Measurements from ENCODE around the gene NAV3. TPM values are rescaled to one million over a fixed set of nuclear protein-coding genes. Genes with fewer than 3 reads are reported as not detected.

The NAV3 gene
- total and polyA plus RNA-seq, 2 experiments from 2014 or later = 4.0 to 12.0 TPM

GRCh38 chr12:77954206-77954555 lies 123.5 kb downstream of the NAV3 start (continued):
- TF ChIP-seq, protein P1, sequence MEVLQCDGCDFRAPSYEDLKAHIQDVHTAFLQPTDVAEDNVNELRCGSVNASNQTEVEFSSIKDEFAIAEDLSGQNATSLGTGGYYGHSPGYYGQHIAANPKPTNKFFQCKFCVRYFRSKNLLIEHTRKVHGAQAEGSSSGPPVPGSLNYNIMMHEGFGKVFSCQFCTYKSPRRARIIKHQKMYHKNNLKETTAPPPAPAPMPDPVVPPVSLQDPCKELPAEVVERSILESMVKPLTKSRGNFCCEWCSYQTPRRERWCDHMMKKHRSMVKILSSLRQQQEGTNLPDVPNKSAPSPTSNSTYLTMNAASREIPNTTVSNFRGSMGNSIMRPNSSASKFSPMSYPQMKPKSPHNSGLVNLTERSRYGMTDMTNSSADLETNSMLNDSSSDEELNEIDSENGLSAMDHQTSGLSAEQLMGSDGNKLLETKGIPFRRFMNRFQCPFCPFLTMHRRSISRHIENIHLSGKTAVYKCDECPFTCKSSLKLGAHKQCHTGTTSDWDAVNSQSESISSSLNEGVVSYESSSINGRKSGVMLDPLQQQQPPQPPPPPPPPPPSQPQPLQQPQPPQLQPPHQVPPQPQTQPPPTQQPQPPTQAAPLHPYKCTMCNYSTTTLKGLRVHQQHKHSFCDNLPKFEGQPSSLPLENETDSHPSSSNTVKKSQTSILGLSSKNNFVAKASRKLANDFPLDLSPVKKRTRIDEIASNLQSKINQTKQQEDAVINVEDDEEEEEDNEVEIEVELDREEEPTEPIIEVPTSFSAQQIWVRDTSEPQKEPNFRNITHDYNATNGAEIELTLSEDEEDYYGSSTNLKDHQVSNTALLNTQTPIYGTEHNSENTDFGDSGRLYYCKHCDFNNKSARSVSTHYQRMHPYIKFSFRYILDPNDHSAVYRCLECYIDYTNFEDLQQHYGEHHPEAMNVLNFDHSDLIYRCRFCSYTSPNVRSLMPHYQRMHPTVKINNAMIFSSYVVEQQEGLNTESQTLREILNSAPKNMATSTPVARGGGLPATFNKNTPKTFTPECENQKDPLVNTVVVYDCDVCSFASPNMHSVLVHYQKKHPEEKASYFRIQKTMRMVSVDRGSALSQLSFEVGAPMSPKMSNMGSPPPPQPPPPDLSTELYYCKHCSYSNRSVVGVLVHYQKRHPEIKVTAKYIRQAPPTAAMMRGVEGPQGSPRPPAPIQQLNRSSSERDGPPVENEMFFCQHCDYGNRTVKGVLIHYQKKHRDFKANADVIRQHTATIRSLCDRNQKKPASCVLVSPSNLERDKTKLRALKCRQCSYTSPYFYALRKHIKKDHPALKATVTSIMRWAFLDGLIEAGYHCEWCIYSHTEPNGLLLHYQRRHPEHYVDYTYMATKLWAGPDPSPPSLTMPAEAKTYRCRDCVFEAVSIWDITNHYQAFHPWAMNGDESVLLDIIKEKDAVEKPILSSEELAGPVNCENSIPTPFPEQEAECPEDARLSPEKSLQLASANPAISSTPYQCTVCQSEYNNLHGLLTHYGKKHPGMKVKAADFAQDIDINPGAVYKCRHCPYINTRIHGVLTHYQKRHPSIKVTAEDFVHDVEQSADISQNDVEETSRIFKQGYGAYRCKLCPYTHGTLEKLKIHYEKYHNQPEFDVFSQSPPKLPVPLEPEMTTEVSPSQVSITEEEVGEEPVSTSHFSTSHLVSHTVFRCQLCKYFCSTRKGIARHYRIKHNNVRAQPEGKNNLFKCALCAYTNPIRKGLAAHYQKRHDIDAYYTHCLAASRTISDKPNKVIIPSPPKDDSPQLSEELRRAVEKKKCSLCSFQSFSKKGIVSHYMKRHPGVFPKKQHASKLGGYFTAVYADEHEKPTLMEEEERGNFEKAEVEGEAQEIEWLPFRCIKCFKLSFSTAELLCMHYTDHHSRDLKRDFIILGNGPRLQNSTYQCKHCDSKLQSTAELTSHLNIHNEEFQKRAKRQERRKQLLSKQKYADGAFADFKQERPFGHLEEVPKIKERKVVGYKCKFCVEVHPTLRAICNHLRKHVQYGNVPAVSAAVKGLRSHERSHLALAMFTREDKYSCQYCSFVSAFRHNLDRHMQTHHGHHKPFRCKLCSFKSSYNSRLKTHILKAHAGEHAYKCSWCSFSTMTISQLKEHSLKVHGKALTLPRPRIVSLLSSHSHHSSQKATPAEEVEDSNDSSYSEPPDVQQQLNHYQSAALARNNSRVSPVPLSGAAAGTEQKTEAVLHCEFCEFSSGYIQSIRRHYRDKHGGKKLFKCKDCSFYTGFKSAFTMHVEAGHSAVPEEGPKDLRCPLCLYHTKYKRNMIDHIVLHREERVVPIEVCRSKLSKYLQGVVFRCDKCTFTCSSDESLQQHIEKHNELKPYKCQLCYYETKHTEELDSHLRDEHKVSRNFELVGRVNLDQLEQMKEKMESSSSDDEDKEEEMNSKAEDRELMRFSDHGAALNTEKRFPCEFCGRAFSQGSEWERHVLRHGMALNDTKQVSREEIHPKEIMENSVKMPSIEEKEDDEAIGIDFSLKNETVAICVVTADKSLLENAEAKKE (CRISPR knock-in tag; IDR thresholded peaks at IDR 0.05) = no peak
- no peak for TF ChIP-seq NANOG (IDR thresholded peaks at IDR 0.05; ENCODE audit: borderline replicate concordance)
- no peak for TF ChIP-seq ETS1 (IDR thresholded peaks at IDR 0.05)
- TF ChIP-seq ZNF114 (CRISPR knock-in tag; IDR thresholded peaks at IDR 0.05) = no peak
- no peak for TF ChIP-seq CTCF (conservative IDR thresholded peaks at IDR 0.05; ENCODE audit: low read depth in 2 of 2)
- no peak for TF ChIP-seq JUNB (IDR thresholded peaks at IDR 0.05; ENCODE audit: unreplicated experiment)
- no peak for TF ChIP-seq ZNF331 (CRISPR knock-in tag; IDR thresholded peaks at IDR 0.05; ENCODE audit: low read depth)
- TF ChIP-seq STAT1 (IDR thresholded peaks at IDR 0.05; ENCODE audit: unreplicated experiment) = no peak
- no peak for TF ChIP-seq EZH2 (IDR thresholded peaks at IDR 0.05; ENCODE audit: low read depth, unreplicated experiment)
- TF ChIP-seq POLR2AphosphoS5 (IDR thresholded peaks at IDR 0.05; ENCODE audit: low read depth) = no peak
